ENCODE data around the gene ADPRHL1. TPM values are rescaled to one million over a fixed set of nuclear protein-coding genes. Genes with fewer than 3 reads are reported as not detected.

ADPRHL1 gene
- total RNA-seq, 1 experiment from 2014 or later: 2.7 TPM

GRCh38 chr13:113495494-113496210 lies 42.4 kb upstream of the ADPRHL1 start:
- H2BK5ac ChIP-seq (ENCODE audit: insufficient read length, low read length): no peak overlapping the region
- H4K8ac ChIP-seq (replicated peaks; ENCODE audit: insufficient read length, low read depth, low read length): no peak overlapping the region
- H3K27ac Mint-ChIP-seq: peak overlapping the region; percentile 42 to 92 (median 66)
- peaks cover 9% of the 10 kb centered on the region; the same call in 1 of the 2 replicates for H3K79me2 ChIP-seq (ENCODE audit: insufficient read depth, low read length)
- no CpG with 5 or more reads among the region's 26 CpGs for WGBS (ENCODE audit: extremely low coverage, insufficient read length, low lambda C conversion rate)
- H3K27me3 Mint-ChIP-seq (ENCODE audit: low read depth): no peaks in the 10 kb centered on the region
- H3K4me3 Mint-ChIP-seq: peak overlapping the region; percentile 51 to 78
- H3K23me2 ChIP-seq (ENCODE audit: insufficient read length, low read depth, low read length, poor library complexity, severe bottlenecking): peaks cover 14% of the 10 kb centered on the region
- peaks cover 41 to 44% of the 10 kb centered on the region in 2 experiments for H3K4me1 Mint-ChIP-seq
- H3K27me3 ChIP-seq (ENCODE audit: insufficient read depth, low read length): no peaks in the 10 kb centered on the region
- no peaks in the 10 kb centered on the region for H3K79me1 ChIP-seq (ENCODE audit: insufficient read depth, low read depth, low read length, poor library complexity, severe bottlenecking)
- H3K18ac ChIP-seq (ENCODE audit: insufficient read length, low read depth, low read length): no peak overlapping the region
- peaks cover 4% of the 10 kb centered on the region; the same call in 1 of the 2 replicates for H3K4me1 ChIP-seq (ENCODE audit: insufficient read depth, low read length)
- H3K9ac ChIP-seq (ENCODE audit: extremely low read depth, insufficient read length, low read length): no peak overlapping the region
- H2AFZ ChIP-seq (ENCODE audit: low read length): no peak overlapping the region
- H2BK120ac ChIP-seq (ENCODE audit: low read depth, low read length, poor library complexity, severe bottlenecking): no peak overlapping the region
- peak; percentile 65 for DNase-seq
- H3K4ac ChIP-seq (ENCODE audit: low read depth, low read length): no peak overlapping the region
- no peak overlapping the region for H2BK15ac ChIP-seq (ENCODE audit: low read depth, low read length)
- H3K56ac ChIP-seq (ENCODE audit: insufficient read length, low read depth, low read length): no peak overlapping the region
- no peak overlapping the region for H4K91ac ChIP-seq (ENCODE audit: insufficient read length, low read depth, low read length)
- no peak overlapping the region for H3K27ac ChIP-seq (ENCODE audit: insufficient read length, low read depth, low read length)
- peak overlapping the region; percentile 37; the same call in 1 of the 2 replicates for H3K14ac ChIP-seq (ENCODE audit: insufficient read depth, low read length)
- H2AK5ac ChIP-seq (ENCODE audit: insufficient read length, low read length): no peak overlapping the region
- H3K36me3 Mint-ChIP-seq (ENCODE audit: insufficient read depth in 1 of 3, low read depth in 3 of 3): peaks cover 21 to 55% (median 52%) of the 10 kb centered on the region in 3 experiments; a peak in 6 of 7 replicates
- no peaks in the 10 kb centered on the region for H3K9me3 ChIP-seq (ENCODE audit: control insufficient read depth, low read depth, low read length)
- no peak overlapping the region for H3K23ac ChIP-seq (ENCODE audit: insufficient read length, low read depth, low read length)
- peaks cover 0 to 2% of the 10 kb centered on the region in 2 experiments; a peak in 2 of 5 replicates for H3K9me3 Mint-ChIP-seq
- no peak overlapping the region for H3T11ph ChIP-seq (ENCODE audit: low read length)
- no peak overlapping the region for H4K5ac ChIP-seq (ENCODE audit: insufficient read length, low read depth, low read length)
- no peak overlapping the region for H2BK12ac ChIP-seq (ENCODE audit: insufficient read length, low read depth, low read length)
- H4K20me1 ChIP-seq (ENCODE audit: control insufficient read depth, insufficient read depth, insufficient read length): no peaks in the 10 kb centered on the region
- H2BK20ac ChIP-seq (ENCODE audit: low read depth, low read length, poor library complexity, severe bottlenecking): no peak overlapping the region
- H3K4me2 ChIP-seq (ENCODE audit: insufficient read depth, insufficient read length, low read length): peak overlapping the region; percentile 39
- TF ChIP-seq CTCF (conservative IDR thresholded peaks at IDR 0.05): no peak
